Uterus (tissue), 2 donors: ENCODE data around the gene USHBP1.

Source experiments
- POLR2A ChIP-seq, 2 donors: fragments of 450-650 bp; IDR thresholded peaks; one replicate each; pipeline ENCODE4 v1.6.1; 2016; ENCODE audit warnings: antibody characterized with exemption in 2 of 2, mild to moderate bottlenecking in 1 of 2, moderate library complexity in 1 of 2
- TF ChIP-seq, protein P1 (sequence below), 4 experiments: fragments of 200-600 bp in 2 of 4; fragments of 450-650 bp in 2 of 4; sonication (generic) in 2 of 4; IDR thresholded peaks; one replicate each; pipeline ENCODE4 v1.5.1; 2016 to 2019; ENCODE audit warnings: antibody characterized with exemption in 4 of 4, mild to moderate bottlenecking in 2 of 4, moderate library complexity in 1 of 4

GRCh38 chr19:17302391-17303166 lies 38.0 kb upstream of the USHBP1 start:
- TF ChIP-seq, protein P1, sequence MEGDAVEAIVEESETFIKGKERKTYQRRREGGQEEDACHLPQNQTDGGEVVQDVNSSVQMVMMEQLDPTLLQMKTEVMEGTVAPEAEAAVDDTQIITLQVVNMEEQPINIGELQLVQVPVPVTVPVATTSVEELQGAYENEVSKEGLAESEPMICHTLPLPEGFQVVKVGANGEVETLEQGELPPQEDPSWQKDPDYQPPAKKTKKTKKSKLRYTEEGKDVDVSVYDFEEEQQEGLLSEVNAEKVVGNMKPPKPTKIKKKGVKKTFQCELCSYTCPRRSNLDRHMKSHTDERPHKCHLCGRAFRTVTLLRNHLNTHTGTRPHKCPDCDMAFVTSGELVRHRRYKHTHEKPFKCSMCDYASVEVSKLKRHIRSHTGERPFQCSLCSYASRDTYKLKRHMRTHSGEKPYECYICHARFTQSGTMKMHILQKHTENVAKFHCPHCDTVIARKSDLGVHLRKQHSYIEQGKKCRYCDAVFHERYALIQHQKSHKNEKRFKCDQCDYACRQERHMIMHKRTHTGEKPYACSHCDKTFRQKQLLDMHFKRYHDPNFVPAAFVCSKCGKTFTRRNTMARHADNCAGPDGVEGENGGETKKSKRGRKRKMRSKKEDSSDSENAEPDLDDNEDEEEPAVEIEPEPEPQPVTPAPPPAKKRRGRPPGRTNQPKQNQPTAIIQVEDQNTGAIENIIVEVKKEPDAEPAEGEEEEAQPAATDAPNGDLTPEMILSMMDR (IDR thresholded peaks at IDR 0.05) = no peak
- TF ChIP-seq POLR2A (IDR thresholded peaks at IDR 0.05) = no peak
